Astrocyte (in vitro differentiated cells and primary cell): ENCODE results near the gene ECM1.

ENCODE experiments used
- EZH2 ChIP-seq: IDR thresholded peaks from 2 replicates; pipeline ENCODE4 v1.6.1; 2012; ENCODE audit warnings: mild to moderate bottlenecking, low read length, inconsistent platforms; ENCODE audit not compliant: insufficient read depth
- TF ChIP-seq, protein P1 (sequence below): IDR thresholded peaks from 2 replicates; pipeline ENCODE4 v1.5.1; 2011; ENCODE audit warnings: low read depth, mild to moderate bottlenecking, inconsistent platforms, low read length, moderate library complexity; ENCODE audit not compliant: insufficient read depth

DNA sequence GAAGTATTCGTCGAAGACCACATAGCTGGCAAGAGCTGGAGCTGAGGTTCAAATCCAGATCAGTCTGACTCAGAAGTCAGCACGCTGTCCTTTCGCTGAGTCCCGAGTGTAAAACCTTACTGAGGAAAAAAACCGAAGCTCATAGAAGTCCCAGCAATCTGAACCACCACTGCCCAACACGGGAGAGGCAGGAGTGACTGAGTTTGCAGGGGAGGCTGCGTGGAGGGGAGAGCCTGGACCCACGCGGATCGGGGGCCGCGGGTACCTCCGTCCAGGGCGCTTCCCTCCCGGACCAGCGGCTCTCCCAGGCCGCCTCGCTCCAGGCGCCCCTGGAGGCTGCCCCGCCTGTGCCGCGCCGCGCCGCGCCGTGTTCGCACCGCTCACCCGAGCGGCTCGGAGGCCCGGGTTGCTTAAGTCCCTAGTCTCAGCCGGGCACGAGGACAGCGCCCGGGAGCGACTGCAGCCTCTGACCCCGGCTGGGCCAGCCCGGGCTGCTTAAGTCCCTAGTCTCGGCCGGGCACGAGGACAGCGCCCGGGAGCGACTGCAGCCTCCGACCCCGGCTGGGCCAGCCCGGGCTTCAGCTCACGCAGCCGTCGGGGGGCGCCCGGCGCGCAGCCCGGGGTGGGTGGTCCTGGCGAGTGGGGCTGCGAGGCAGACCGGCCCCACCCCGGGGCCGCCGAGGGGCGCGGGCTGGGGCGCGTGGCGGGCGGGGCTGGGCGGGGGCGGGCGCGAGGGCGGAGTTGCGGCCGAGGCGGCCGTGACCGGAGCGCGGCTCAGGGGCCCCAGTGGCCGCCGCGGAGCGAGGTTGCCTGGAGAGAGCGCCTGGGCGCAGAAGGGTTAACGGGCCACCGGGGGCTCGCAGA is 41.0 kb downstream of the ECM1 start, which contains the start of gene ADAMTSL4:
- TF ChIP-seq, protein P1, sequence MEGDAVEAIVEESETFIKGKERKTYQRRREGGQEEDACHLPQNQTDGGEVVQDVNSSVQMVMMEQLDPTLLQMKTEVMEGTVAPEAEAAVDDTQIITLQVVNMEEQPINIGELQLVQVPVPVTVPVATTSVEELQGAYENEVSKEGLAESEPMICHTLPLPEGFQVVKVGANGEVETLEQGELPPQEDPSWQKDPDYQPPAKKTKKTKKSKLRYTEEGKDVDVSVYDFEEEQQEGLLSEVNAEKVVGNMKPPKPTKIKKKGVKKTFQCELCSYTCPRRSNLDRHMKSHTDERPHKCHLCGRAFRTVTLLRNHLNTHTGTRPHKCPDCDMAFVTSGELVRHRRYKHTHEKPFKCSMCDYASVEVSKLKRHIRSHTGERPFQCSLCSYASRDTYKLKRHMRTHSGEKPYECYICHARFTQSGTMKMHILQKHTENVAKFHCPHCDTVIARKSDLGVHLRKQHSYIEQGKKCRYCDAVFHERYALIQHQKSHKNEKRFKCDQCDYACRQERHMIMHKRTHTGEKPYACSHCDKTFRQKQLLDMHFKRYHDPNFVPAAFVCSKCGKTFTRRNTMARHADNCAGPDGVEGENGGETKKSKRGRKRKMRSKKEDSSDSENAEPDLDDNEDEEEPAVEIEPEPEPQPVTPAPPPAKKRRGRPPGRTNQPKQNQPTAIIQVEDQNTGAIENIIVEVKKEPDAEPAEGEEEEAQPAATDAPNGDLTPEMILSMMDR: no peak
- no peak for TF ChIP-seq EZH2
